GM19452 (cell line): Measurements from ENCODE around the gene TSFM.
"Not testable (repeated sequence)": the region's sequence is repeated elsewhere in the genome, so short reads cannot be mapped to it uniquely, and the experiment has no call there.

ENCODE experiments used
- ATAC-seq: cut with Tn5 transposase; IDR thresholded peaks from one replicate; pipeline ENCODE4 v1.9.1; 2021; ENCODE audit not compliant: unreplicated experiment

Gene TSFM

DNA sequence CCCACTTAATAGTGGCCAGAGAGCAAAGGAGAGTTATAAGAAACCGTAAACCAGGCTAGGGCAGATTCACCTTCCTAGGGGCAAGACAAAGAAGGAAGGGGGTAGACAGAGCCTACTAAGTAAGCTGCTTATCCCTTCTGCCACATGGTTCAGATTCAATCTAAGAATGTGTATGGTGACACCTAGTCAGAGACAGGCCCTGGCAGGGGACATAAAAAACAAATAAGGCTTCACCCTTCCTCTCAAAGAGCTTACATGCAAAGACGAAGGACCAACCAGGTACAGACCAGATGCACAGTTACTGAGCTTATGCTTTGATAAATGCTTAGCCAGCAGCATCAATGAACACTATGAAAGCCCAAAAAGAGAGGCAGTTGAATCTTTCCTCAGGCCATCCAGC is 20.1 kb upstream of the TSFM start:
- no peak for ATAC-seq

DNA sequence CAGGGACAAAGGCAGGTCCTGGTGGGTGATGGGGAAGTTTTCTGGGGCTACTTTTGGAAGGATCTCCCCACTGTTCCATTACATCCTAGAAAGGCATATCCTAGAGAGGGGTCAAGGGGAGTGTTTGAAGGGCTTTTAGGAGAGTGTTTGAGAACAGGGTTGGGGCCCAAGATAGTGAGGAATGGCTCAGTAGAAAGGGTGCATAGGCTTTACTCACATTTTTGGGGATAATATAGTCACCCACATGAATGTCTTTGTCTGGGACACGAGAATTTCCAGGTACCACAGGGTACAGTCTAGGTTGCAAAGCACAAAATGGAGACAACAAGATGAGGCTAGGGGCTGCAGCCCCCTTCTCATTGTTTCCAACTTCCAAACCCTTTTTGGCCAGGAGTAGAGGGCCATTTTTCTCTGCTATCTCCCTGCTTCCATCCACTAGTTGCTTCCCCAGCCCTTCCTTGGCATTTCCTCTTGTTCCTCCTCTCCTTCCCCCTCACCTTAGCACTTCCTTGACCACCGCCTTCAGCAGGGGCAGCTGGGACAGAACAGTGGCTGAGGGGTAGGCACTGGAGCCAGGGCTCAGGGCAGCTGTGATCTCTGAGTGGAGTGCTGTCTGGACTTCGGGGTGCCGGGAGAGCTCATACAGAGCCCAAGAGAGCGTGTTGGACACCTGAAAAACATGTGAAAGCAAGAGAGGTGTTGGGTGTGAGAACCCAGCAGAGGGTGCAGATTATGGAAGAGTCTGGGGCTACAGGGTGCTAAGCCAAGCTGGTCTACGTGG is 18.5 kb upstream of the TSFM start:
- ATAC-seq, result no peak

DNA sequence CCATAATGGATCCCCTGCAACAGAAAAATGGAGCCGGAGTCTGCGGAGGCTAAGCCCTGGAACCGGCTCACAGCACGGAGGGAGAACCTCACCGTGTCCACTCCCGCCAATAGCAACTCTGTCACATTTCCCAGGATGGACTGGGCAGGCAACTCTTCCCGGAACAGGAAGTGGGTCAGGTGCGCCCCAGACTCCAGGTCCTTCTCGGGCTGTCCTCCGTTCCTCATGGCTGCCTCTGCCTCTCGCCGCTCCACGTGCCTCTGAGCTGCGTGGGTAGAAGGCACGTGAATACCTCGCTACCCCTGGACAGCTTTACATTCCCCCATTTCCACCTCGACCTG is 18.0 kb upstream of the TSFM start:
- no peak for ATAC-seq

DNA sequence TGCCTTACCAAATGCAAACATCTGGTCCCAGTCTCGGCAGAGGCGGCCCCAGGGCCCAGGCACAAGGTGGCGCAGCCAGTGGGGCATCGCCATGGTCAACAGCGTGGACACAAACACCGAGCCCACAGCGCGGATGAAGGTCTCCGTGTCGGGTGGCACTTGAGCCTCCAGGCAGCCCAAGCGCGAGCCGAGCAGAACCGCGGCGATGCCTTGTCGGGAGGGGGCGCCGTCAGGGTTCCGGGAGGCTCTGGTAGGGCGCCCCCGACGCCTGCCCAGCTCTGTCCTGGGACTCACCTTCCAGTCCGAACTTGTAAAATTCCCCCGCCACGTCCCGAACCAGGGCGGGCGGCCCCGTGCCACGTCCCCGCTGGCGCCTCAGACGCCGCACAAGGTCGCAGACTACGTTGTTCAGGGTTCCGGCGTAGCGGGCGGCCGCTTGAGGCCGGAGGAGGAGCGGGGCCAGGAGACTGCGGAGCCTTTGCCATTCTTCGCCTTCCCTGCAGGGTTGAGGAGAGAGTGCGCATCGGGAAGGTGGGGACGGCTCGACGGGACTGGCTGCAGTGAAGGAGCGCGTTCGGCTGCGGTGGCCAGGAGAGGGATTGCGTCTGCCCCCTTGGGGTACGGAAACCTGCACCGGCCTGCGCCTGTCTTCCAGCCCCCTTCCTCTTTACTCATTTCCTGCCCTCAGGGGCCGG is 17.4 kb upstream of the TSFM start:
- ATAC-seq, result peak; percentile 68

DNA sequence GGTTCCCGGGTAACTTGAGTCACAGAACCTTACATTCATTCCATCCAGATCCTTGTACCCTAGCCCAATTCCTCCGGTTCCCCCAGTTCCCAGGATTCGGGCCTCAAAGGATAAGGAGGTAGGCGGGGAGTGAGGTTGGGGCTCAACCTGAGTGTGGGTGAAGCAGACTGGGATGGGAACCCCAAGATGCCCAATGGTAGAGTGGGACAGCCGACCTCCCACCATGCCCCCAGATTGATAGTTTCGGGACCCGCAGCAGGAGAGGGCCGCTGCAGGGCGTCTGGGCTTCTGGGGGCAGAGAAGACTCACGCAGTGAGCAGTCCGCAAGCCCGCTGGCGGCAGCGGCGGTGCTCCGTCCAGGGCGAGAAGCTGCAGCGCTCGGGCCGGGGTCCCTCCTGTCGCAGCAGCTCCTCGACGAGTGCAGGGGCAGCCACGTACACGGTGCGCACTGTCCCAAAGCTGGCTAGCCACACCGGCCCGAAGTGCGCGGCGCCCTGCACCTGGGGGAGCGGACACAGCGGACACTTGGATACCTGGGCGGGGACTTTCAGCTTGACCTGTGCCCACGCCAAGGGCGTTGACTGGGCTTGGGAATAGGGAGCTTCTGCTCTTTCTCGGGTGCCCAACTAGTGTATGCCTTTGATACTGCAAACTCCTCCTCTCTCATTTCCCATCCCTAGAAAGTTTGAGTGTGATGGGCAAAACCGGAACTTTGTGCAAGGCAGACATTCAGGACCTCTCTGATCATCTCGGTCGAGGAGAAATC is 16.7 kb upstream of the TSFM start:
- no peak for ATAC-seq

DNA sequence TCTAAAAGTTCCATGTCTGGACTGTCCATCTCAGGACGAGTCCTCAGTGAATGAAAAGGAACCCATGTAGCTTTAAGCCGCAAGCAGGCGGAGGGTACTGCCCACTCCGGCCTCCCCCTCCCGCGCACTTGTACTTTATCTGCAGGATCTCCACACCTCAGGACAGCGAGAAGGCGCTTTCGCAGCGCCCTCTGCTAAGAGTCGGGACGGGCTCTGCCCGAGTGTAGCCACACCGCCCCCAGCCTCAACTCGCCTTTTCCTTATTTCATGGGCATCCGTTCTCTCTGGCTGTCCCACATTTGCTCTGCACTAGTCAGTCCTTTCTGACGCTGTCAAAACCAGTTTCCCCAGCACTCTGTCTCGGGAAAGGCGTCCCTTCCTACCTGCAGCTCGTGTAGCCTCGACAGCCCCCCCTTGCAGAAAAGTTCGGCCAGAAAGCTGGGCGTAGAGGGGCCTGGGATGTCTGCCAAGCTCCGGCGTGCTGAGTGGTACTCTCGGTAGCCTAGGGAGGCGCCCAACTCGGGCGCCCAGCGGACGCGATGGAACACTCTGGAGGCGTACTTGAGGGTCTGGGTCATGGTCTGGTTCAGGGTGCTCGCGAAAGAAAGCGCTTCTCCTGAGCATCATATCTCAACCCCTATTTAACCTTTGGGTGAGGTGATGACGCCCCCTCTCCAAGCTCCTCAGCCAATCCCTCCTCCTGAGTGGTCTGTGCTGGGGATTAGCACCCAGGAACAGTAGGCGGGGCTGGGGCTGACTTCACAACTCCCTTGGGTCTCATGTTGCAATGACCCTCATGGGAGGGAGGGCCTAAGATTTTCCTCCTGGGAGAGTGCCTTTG is 15.9 kb upstream of the TSFM start, which contains the start of gene CYP27B1:
CYP27B1 (minus strand) TSS at position 615 of the 841 bp plus-strand sequence; CDS start at position 578, 37 bp downstream.
- no peak for ATAC-seq

DNA sequence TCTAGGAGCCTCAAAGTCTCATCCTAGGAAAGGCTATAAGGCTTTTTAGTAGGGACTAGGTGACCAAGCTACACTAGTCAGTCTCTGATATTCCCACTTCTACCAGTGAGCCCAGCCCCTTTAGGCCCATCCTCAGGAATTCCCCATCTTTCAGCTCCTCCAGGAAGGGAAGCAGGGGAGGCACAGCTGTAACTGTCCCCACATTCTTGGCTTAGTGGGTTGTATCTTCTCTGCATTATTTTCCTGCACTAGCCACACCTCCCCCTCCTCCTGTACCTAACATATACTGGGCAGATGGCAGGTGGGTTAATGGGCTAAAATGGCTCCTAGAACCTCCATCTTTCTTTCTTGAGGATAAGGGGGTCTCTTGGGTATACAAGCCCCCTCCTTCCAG is 15.3 kb upstream of the TSFM start:
- ATAC-seq, result no peak

DNA sequence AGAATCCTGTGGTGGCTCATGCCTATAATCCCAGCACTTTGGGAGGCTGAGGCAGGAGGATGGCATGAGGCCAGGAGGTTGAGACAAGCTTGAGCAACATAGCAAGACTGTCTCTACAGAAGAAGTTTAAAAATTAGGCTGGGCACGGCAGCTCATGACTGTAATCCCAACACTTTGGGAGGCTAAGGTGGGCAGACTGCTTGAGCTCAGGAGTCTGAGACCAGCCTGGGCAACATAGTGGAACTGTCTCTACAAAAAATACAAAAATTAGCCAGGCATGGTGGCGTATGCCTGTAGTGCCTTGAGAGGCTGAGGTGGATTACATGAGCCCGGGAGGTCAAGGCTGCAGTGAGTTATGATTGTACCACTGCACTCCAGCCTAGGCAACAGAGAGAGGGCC is 14.7 kb upstream of the TSFM start:
- no peak for ATAC-seq

DNA sequence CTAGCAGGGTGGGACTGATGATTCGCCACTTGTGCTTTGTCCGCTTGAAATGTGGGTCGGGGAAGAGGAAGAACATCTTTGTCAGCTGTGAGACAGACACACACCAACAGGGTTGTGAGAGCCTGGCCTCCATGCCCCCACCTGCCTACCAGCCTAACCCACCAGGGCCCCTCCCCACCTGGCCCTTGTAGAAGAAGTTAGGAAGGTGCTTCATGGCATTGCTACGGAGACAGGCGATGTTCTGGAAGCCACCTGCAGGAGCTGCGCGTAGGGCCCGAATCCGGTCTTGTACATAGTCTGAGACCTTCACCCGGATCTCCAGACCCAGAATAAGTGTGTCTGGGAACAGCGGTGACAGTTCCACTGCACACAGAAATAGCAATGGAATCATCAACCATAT is 13.0 kb upstream of the TSFM start:
- ATAC-seq, result no peak

DNA sequence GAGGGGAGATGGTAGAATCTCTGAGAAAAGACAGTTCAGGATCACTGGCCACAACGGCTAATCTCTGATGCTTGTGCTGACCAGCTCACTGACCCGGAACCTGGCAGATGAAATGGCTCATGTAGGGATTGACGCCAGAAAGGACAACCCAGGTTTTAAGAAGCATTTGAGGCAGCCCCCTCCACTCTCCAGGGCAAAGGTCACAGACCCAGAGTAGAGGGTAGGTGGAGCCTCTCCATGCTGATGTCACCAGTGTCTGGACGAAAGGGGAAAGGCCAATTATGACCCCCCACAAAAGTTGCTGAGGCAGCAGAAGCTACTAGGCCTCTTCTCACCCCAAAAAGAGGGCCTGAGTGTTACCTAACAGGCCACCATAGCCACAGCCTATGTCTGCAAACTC is 11.9 kb upstream of the TSFM start:
- ATAC-seq, result no peak

DNA sequence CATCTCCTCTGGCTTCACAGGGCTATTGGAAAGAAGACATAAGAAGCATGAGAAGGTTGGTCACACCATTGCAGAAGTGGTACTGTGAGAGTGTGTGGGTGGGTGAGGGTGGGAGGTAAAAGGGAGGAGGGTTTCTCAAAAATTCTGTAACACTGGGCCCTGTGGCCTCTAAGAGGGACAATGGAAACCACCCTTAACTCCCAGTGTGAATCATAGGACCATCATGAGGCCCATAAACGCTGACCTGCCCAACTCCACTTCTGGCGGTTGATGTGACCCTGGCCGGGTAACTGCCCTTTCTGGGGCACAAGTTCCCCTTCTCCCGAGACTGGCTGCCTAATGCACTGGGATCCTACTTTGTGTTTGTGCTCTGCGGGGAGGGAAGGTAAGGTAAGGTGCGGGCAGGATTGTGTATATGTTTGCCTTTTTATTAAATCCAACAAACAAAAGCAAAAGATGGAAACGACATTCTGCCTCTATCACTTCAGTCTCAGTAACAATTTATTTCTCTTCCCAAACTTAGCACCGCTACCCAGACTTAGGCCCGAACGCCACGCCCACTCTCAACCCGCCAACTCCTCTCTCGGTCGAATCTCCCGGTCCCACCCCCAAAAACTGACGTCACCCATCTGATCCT is 11.2 kb upstream of the TSFM start:
- ATAC-seq, result peak; percentile 72

DNA sequence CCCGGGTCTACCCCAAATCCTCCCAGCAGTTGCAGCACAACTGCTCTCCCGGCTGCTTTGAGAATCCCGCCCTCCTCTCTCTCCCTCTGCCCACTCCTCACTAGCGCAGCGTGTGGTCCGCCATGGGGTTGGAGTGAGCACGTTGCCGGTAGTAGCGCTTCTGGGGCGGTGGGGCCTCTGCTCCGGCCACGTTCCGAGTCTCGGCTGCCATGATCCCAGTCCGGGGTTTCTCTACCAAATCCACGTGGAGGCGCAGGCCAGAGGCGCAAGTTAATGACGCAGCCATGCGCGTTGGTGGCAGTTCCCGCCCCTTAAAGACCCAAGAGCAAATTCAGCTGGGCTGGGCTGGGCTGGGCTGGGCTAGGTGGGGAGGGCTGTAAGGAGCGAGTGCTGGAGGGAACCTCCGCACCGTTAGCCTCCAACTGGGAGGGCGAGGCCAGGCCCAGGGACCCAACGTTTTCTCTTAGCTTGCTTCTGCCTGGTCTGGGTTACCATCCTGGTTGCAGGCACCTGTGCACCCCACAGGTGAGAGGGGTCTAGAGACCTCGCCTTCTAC is 10.6 kb upstream of the TSFM start, which contains the start of gene METTL1:
METTL1 (minus strand) TSS at position 233 of the 556 bp plus-strand sequence; CDS start at position 211, 22 bp downstream.
- ATAC-seq, result peak; percentile 82

DNA sequence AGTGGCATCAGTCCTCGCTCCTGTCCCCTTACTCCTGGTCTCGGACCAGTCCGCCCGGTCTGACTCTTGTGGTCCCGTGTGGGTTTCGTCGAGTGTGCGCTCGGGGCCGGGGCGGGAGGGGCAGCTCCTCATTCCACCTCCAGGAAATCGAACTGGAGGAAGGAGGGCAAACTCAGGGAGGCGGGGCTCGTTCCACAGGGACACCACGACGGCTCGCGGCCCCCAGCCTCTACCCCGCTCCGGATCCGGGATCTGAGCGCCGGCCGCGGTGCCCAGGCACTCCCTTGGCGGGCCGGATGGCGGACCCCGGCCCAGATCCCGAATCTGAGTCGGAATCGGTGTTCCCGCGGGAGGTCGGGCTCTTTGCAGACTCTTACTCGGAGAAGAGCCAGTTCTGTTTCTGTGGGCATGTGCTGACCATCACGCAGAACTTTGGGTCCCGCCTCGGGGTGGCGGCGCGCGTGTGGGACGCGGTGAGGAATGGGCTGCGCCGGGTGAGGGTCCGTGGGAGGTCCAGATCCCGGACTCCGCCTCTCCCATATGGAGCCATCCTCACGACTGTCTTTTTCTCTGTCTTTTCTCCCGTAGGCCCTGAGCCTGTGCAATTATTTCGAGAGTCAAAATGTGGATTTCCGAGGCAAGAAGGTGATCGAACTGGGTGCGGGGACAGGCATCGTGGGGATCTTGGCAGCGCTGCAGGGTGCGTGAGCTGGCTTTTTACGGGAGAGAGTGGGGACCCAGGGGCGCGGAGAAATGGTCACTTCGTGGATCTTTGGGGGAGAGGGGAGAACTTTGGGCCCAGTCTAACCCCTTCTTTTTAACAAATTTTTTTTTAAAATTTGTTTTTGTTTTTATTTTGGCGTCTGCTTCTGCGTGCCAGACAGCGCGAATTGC is 9.9 kb upstream of the TSFM start, which contains the start of gene EEF1AKMT3:
EEF1AKMT3 (plus strand) TSS at position 186 of the 894 bp plus-strand sequence; CDS start at position 297, 111 bp downstream.
- ATAC-seq, result peak; percentile 32

DNA sequence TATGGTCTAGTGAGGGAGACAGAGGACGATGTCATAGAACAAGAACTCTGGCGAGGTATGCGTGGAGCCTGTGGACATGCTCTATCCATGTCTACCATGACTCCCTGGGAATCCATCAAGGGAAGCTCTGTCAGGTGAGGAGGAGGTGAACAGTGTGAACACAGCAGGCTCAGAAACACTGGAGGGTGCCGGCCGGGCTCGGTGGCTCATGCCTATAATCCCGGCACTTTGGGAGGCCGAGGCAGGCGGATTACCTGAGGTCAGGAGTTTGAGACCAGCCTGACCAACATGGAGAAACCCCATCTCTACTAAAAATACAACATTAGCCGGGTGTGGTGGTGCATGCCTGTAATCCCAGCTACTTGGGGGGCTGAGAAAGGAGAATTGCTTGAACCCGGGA is 8.0 kb upstream of the TSFM start:
- not testable (repeated sequence) for ATAC-seq

DNA sequence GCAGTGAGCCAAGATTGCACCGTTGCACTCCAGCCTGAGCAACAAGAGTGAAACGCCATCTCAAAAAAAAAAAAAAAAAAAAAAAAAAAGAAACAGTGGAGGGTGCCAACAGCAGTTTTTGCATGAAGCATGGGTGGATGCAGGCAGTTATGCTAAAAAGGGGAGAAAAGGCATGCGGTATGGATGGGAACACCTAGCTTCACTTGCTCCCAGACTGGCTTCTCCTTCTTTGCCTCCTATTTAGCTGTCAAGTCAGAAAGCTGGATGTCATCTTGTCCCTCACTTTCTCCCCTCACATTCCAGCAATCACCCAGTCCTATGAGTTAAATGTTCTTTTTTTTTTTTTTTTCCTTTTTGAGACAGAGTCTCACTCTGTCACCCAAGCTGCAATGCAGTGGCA is 7.5 kb upstream of the TSFM start:
- no peak for ATAC-seq

DNA sequence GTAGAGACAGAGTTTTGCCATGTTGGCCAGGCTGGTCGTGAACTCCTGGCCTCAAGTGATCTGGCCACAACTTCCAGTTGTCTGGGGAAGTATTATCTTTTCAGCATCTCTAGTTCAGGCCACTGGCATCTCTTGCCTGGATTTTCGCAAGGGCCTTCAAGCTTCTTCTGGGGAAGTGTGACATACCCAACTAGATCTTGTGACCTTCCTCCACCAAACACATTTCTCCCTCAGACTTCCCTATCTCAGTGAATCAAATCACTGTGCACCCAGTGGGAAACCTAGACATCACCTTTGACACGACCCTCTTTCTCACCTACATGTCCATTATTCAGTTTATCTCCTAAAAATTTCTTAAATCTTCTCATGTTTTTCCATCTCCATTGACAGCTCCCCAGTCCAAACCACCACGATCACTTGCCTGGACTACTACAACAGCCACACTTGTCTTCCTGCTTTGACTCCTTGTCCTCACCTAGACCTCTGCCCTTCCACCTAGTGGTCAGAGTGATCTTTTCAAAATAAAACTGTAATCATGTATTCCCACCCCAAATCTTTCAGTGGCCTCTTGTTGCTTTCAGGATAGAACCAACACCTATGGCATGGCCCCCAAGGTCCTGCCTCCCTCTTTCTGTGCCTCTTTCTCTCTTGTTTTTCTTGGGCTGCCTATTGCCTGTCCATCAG is 6.9 kb upstream of the TSFM start:
- ATAC-seq, result no peak

DNA sequence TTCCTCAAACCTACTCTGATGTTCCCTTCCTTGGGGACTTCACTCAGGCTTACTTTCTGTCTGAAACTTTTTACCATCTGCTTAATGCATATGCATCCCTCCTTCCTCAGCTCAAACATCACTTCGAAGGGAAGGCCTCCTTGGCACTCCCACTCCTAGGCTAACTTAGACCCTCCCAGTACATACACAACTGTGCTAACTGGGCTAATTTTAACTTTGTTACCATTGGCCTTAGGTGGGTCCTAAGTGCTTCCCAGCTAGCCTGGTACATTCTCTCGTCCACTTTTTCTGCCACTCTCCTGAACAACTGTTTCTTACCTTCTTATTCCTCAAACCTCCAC is 6.4 kb upstream of the TSFM start:
- no peak for ATAC-seq

DNA sequence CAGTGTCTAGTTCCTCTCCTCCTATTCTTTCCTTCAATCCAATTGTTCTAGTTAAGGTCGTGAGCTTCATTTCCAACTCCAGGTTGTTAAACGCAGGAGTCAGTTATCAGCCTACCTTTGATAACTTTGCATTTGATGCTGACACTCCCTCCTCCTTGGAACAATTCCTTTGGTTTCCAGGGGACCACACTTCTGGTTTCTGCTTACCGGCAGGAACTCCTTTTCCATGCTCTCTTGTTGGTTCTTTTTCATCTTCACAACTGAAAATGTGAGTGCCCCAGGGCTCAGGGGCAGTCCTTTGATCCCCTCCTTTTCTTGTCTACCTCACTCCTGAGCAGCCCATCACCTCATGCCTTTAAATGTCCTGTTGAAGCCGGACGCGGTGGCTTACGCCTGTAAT is 5.2 kb upstream of the TSFM start:
- no peak for ATAC-seq
